ENCODE data around the gene DBN1.

Gene DBN1

GRCh38 chr5:177471610-177472356, 1.7 kb downstream of the DBN1 start:
- TF ChIP-seq POLR2AphosphoS5 (IDR thresholded peaks at IDR 0.05; ENCODE audit: low read depth, low read length) (no peak), FOXP2 (optimal IDR thresholded peaks at IDR 0.05; ENCODE audit: borderline replicate concordance, extremely low read depth, extremely low read length, insufficient read depth) (no peak), REST (IDR thresholded peaks at IDR 0.05; ENCODE audit: insufficient read depth in 1 of 2, low read depth in 2 of 2, low read length in 2 of 2) (no peak), SIN3A (IDR thresholded peaks at IDR 0.05; ENCODE audit: borderline replicate concordance, insufficient read depth, low read length) (no peak), TAF1 (IDR thresholded peaks at IDR 0.05; ENCODE audit: borderline replicate concordance, insufficient read depth, low read length) (no peak)

GRCh38 chr5:177470759-177471536, 2.5 kb downstream of the DBN1 start:
- TF ChIP-seq TAF1 (IDR thresholded peaks at IDR 0.05; ENCODE audit: borderline replicate concordance, insufficient read depth, low read length) (no peak), SIN3A (IDR thresholded peaks at IDR 0.05; ENCODE audit: borderline replicate concordance, insufficient read depth, low read length) (no peak), REST (IDR thresholded peaks at IDR 0.05; ENCODE audit: insufficient read depth in 1 of 2, low read depth in 2 of 2, low read length in 2 of 2) (no peak), POLR2AphosphoS5 (IDR thresholded peaks at IDR 0.05; ENCODE audit: low read depth, low read length) (no peak), FOXP2 (optimal IDR thresholded peaks at IDR 0.05; ENCODE audit: borderline replicate concordance, extremely low read depth, extremely low read length, insufficient read depth) (no peak)

- no peak for TF ChIP-seq POLR2AphosphoS5 (IDR thresholded peaks at IDR 0.05; ENCODE audit: low read depth, low read length)
- TF ChIP-seq SIN3A (IDR thresholded peaks at IDR 0.05; ENCODE audit: borderline replicate concordance, insufficient read depth, low read length) = no peak
- TF ChIP-seq FOXP2 (optimal IDR thresholded peaks at IDR 0.05; ENCODE audit: borderline replicate concordance, extremely low read depth, extremely low read length, insufficient read depth) = no peak
- no peak for TF ChIP-seq REST (IDR thresholded peaks at IDR 0.05; ENCODE audit: insufficient read depth in 1 of 2, low read depth in 2 of 2, low read length in 2 of 2)
- TF ChIP-seq TAF1 (IDR thresholded peaks at IDR 0.05; ENCODE audit: borderline replicate concordance, insufficient read depth, low read length) = no peak
Measured at GRCh38 chr5:177469750-177470525, 3.5 kb downstream of the DBN1 start.

GRCh38 chr5:177468685-177469628, 4.5 kb downstream of the DBN1 start:
- TF ChIP-seq TAF1 (IDR thresholded peaks at IDR 0.05; ENCODE audit: borderline replicate concordance, insufficient read depth, low read length) (no peak), REST (IDR thresholded peaks at IDR 0.05; ENCODE audit: insufficient read depth in 1 of 2, low read depth in 2 of 2, low read length in 2 of 2) (no peak), POLR2AphosphoS5 (IDR thresholded peaks at IDR 0.05; ENCODE audit: low read depth, low read length) (no peak), FOXP2 (optimal IDR thresholded peaks at IDR 0.05; ENCODE audit: borderline replicate concordance, extremely low read depth, extremely low read length, insufficient read depth) (no peak), SIN3A (IDR thresholded peaks at IDR 0.05; ENCODE audit: borderline replicate concordance, insufficient read depth, low read length) (no peak)
